GM12878 (cell line): ENCODE results near the gene ZFP62.

Experiments
- CREB1 ChIP-seq: IDR thresholded peaks from 2 replicates; pipeline ENCODE4 v1.6.1; 2012; ENCODE audit warnings: low read depth, mild to moderate bottlenecking, inconsistent platforms
- RAD51 ChIP-seq: fragments of 450-650 bp; IDR thresholded peaks from 2 replicates; pipeline ENCODE4 v1.6.1; 2016; ENCODE audit warnings: moderate library complexity, mild to moderate bottlenecking, inconsistent platforms
- YY1 ChIP-seq: IDR thresholded peaks from 2 replicates; pipeline ENCODE4 v1.6.1; 2011; ENCODE audit warnings: low read depth, mild to moderate bottlenecking, low read length
- TF ChIP-seq, protein P1 (sequence below), 3 experiments: IDR thresholded peaks in 2 of 3; conservative IDR thresholded peaks in 1 of 3; 2 replicates each; pipeline ENCODE4 v1.5.1; 2011; ENCODE audit warnings: low read depth in 3 of 3, low read length in 3 of 3, mild to moderate bottlenecking in 3 of 3, control low read depth in 2 of 3, moderate library complexity in 2 of 3, inconsistent platforms in 1 of 3, mixed read lengths in 1 of 3; ENCODE audit not compliant: control insufficient read depth in 2 of 3, insufficient read depth in 1 of 3; ENCODE audit errors: extremely low read depth in 1 of 3

DNA sequence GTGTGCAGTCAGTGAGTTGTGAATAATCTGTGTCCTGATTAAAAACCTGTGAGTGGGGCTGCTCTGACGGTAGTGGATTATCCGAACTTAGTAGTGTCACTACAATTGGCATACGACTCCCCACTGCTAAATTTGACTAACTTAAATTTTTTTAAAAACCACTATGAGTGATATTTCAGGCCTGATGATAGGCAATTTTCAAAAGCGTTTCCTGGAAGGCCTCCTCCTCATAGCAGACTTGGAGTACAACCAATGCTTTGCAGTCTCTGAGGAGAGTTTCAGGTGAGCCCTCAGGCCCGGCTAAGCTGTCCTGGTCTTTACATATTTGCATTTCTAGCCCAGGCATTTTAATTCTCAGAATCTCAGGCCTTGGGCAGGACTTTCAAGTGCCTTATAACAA is 48.7 kb upstream of the ZFP62 start:
- TF ChIP-seq RAD51 (no peak), CREB1 (no peak), YY1 (no peak)
- TF ChIP-seq, protein P1, sequence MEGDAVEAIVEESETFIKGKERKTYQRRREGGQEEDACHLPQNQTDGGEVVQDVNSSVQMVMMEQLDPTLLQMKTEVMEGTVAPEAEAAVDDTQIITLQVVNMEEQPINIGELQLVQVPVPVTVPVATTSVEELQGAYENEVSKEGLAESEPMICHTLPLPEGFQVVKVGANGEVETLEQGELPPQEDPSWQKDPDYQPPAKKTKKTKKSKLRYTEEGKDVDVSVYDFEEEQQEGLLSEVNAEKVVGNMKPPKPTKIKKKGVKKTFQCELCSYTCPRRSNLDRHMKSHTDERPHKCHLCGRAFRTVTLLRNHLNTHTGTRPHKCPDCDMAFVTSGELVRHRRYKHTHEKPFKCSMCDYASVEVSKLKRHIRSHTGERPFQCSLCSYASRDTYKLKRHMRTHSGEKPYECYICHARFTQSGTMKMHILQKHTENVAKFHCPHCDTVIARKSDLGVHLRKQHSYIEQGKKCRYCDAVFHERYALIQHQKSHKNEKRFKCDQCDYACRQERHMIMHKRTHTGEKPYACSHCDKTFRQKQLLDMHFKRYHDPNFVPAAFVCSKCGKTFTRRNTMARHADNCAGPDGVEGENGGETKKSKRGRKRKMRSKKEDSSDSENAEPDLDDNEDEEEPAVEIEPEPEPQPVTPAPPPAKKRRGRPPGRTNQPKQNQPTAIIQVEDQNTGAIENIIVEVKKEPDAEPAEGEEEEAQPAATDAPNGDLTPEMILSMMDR (IDR thresholded peaks at IDR 0.05 in 2 of 3, conservative IDR thresholded peaks at IDR 0.05 in 1 of 3; ENCODE audit: control insufficient read depth in 2 of 3, extremely low read depth in 1 of 3, insufficient read depth in 1 of 3, low read depth in 3 of 3, low read length in 3 of 3): no peak
